Measurements from ENCODE around the gene SUMO1.
"Not testable (repeated sequence)": the region's sequence is repeated elsewhere in the genome, so short reads cannot be mapped to it uniquely, and the experiment has no call there.

- not testable (repeated sequence) for TF ChIP-seq POLR2A (IDR thresholded peaks at IDR 0.05; ENCODE audit: extremely low read depth, insufficient read length); MYC (IDR thresholded peaks at IDR 0.05; ENCODE audit: low read depth, low read length); CTCF (IDR thresholded peaks at IDR 0.05; ENCODE audit: low read depth, low read length); MAX (IDR thresholded peaks at IDR 0.05; ENCODE audit: low read depth, low read length)
Measured at GRCh38 chr2:202247710-202248109, 9.3 kb upstream of the SUMO1 start.

Measured in NB4 (cell line).